Neuronal stem cell (in vitro differentiated cells): Measurements from ENCODE around the gene FCMR.

Source experiments
- DNase-seq: peaks from one replicate; pipeline ENCODE4 v3.0.0-alpha.2; 2013; ENCODE audit warnings: low spot score
- H2AFZ ChIP-seq: one replicate; pipeline ENCODE4 v1.6.1; 2013; ENCODE audit warnings: mild to moderate bottlenecking, low read length, inconsistent platforms
- H2AK5ac ChIP-seq: 2 replicates; pipeline ENCODE4 v1.6.1; 2013; ENCODE audit warnings: low read depth, mild to moderate bottlenecking, inconsistent platforms, low read length, moderate library complexity, mixed read lengths
- H2BK120ac ChIP-seq: 2 replicates; pipeline ENCODE4 v1.6.1; 2013; ENCODE audit warnings: low read depth, mild to moderate bottlenecking, inconsistent platforms, low read length, moderate library complexity, mixed read lengths
- H2BK12ac ChIP-seq: one replicate; pipeline ENCODE4 v1.6.1; 2013; ENCODE audit warnings: low read length, inconsistent platforms
- H2BK15ac ChIP-seq: 2 replicates; pipeline ENCODE4 v1.6.1; 2013; ENCODE audit warnings: mild to moderate bottlenecking, low read length, inconsistent platforms, mixed read lengths
- H2BK5ac ChIP-seq: one replicate; pipeline ENCODE4 v1.6.1; 2013; ENCODE audit warnings: inconsistent platforms, mild to moderate bottlenecking, low read length, moderate library complexity
- H3K14ac ChIP-seq: one replicate; pipeline ENCODE4 v1.6.1; 2013; ENCODE audit warnings: low read length, inconsistent platforms
- H3K18ac ChIP-seq: 2 replicates; pipeline ENCODE4 v1.6.1; 2013; ENCODE audit warnings: low read length, inconsistent platforms
- H3K23ac ChIP-seq: 2 replicates; pipeline ENCODE4 v1.6.1; 2013; ENCODE audit warnings: low read depth, mild to moderate bottlenecking, mixed read lengths, low read length, inconsistent platforms; ENCODE audit not compliant: poor library complexity
- H3K27ac ChIP-seq: replicated peaks from 3 replicates; pipeline ENCODE4 v1.5.1; 2013; ENCODE audit warnings: low read length, inconsistent platforms
- H3K27me3 ChIP-seq, 3 experiments: 2 replicates each; pipeline ENCODE4 v1.6.1; 2013; ENCODE audit warnings: low read length in 3 of 3, mild to moderate bottlenecking in 2 of 3, inconsistent platforms in 1 of 3, low read depth in 1 of 3, mixed read lengths in 1 of 3, moderate library complexity in 1 of 3; ENCODE audit not compliant: control insufficient read depth in 3 of 3, insufficient read depth in 3 of 3
- H3K36me3 ChIP-seq, 2 donors: replicated peaks in 1 of 2; 2 replicates each; pipeline ENCODE4 v1.6.1; 2013; ENCODE audit warnings: low read length in 2 of 2; ENCODE audit not compliant: control insufficient read depth in 2 of 2, insufficient read depth in 2 of 2
- H3K4ac ChIP-seq: 2 replicates; pipeline ENCODE4 v1.6.1; 2013; ENCODE audit warnings: inconsistent platforms, mild to moderate bottlenecking, low read length, moderate library complexity
- H3K4me1 ChIP-seq, 2 donors: 1 replicate in 1 of 2; 2 replicates in 1 of 2; pipeline ENCODE4 v1.6.1; 2013; ENCODE audit warnings: low read length in 2 of 2, low read depth in 1 of 2; ENCODE audit not compliant: control insufficient read depth in 2 of 2, insufficient read depth in 1 of 2
- H3K4me2 ChIP-seq: one replicate; pipeline ENCODE4 v1.6.1; 2013; ENCODE audit warnings: mild to moderate bottlenecking, low read length, inconsistent platforms; ENCODE audit not compliant: insufficient read depth, poor library complexity, severe bottlenecking
- H3K4me3 ChIP-seq, 2 donors: 2 replicates each; pipeline ENCODE4 v1.5.1; 2013; ENCODE audit warnings: low read length in 2 of 2, mild to moderate bottlenecking in 2 of 2, inconsistent platforms in 1 of 2, moderate library complexity in 1 of 2
- H3K79me1 ChIP-seq: one replicate; pipeline ENCODE4 v1.6.1; 2013; ENCODE audit warnings: low read depth, mild to moderate bottlenecking, inconsistent platforms, low read length, moderate library complexity
- H3K9ac ChIP-seq: one replicate; pipeline ENCODE4 v1.6.1; 2013; ENCODE audit warnings: mild to moderate bottlenecking, low read depth, low read length, inconsistent platforms; ENCODE audit not compliant: poor library complexity
- H3K9me3 ChIP-seq, 2 donors: replicated peaks in 1 of 2; 2 replicates each; pipeline versions ENCODE3 to v1.6.1; 2013; ENCODE audit warnings: low read length in 2 of 2, mild to moderate bottlenecking in 2 of 2, inconsistent platforms in 1 of 2, low read depth in 1 of 2, mixed read lengths in 1 of 2, moderate library complexity in 1 of 2; ENCODE audit not compliant: control insufficient read depth in 2 of 2, insufficient read depth in 1 of 2
- H4K8ac ChIP-seq: one replicate; pipeline ENCODE4 v1.6.1; 2013; ENCODE audit warnings: low read depth, mild to moderate bottlenecking, inconsistent platforms, low read length, moderate library complexity
- H4K91ac ChIP-seq: one replicate; pipeline ENCODE4 v1.6.1; 2013; ENCODE audit warnings: low read length, low read depth, mild to moderate bottlenecking, inconsistent platforms; ENCODE audit not compliant: poor library complexity
- WGBS, 2 donors: extraction: QIAGEN DNeasy Blood & Tissue Kit; methylation state at CpG; one replicate each; pipeline ENCODE4 v1.1.7; 2013; ENCODE audit warnings: missing lambda C conversion rate in 2 of 2, mixed read lengths in 1 of 2; ENCODE audit not compliant: insufficient read length in 2 of 2, insufficient replicate concordance in 1 of 2; ENCODE audit errors: extremely low coverage in 2 of 2; 5-methylcytosine and 5-hydroxymethylcytosine counted together

FCMR gene

GRCh38 chr1:206885341-206886060 lies 36.2 kb downstream of the FCMR start:
- no peak overlapping the region for H2AK5ac ChIP-seq
- peaks cover 0 to 5% (median 0%) of the 10 kb centered on the region in 3 experiments for H3K27me3 ChIP-seq
- no peak overlapping the region for H4K8ac ChIP-seq
- H3K79me1 ChIP-seq: no peaks in the 10 kb centered on the region
- H2BK120ac ChIP-seq: no peak overlapping the region
- H3K36me3 ChIP-seq: no peaks in the 10 kb centered on the region
- no peak overlapping the region for H2BK12ac ChIP-seq
- no peak overlapping the region for H2BK15ac ChIP-seq
- no peak overlapping the region for H3K18ac ChIP-seq
- no peak for DNase-seq
- H3K9ac ChIP-seq: no peak overlapping the region
- H3K23ac ChIP-seq: no peak overlapping the region
- WGBS, 2 donors: no CpG with 5 or more reads among the region's 3 CpGs
- no peak overlapping the region for H3K4ac ChIP-seq
- H3K9me3 ChIP-seq: no peaks in the 10 kb centered on the region
- no peak overlapping the region for H3K14ac ChIP-seq
- H4K91ac ChIP-seq: no peak overlapping the region
- no peak overlapping the region for H2BK5ac ChIP-seq
- no peak overlapping the region for H3K4me3 ChIP-seq
- no peaks in the 10 kb centered on the region for H3K4me1 ChIP-seq
- H2AFZ ChIP-seq: no peak overlapping the region
- H3K27ac ChIP-seq: no peak overlapping the region
- no peak overlapping the region for H3K4me2 ChIP-seq

GRCh38 chr1:206883876-206884275 lies 37.9 kb downstream of the FCMR start:
- Histone ChIP-seq H2AFZ (no peak overlapping the region), H4K91ac (no peak overlapping the region), H3K9me3 (no peaks in the 10 kb centered on the region), H3K9ac (no peak overlapping the region), H2BK12ac (no peak overlapping the region), H3K14ac (no peak overlapping the region), H2BK120ac (no peak overlapping the region), H4K8ac (no peak overlapping the region), H3K4me1 (no peaks in the 10 kb centered on the region), H3K4ac (no peak overlapping the region), H2BK5ac (no peak overlapping the region), H3K18ac (no peak overlapping the region), H2AK5ac (no peak overlapping the region), H3K27ac (no peak overlapping the region), H3K27me3 (peaks cover 0 to 5% (median 0%) of the 10 kb centered on the region in 3 experiments), H3K23ac (no peak overlapping the region), H3K79me1 (no peaks in the 10 kb centered on the region), H3K36me3 (no peaks in the 10 kb centered on the region), H3K4me3 (no peak overlapping the region), H2BK15ac (no peak overlapping the region), H3K4me2 (no peak overlapping the region)
- no peak for DNase-seq
- no CpG with 5 or more reads among the region's 2 CpGs for WGBS, 2 donors

GRCh38 chr1:206883160-206883559 lies 38.6 kb downstream of the FCMR start:
- no CpG with 5 or more reads among the region's 1 CpG for WGBS, 2 donors

GRCh38 chr1:206882555-206882954 lies 39.2 kb downstream of the FCMR start:
- H3K4ac ChIP-seq: no peak overlapping the region
- no peak overlapping the region for H3K4me2 ChIP-seq
- DNase-seq: no peak
- no peak overlapping the region for H2BK120ac ChIP-seq
- H3K79me1 ChIP-seq: no peaks in the 10 kb centered on the region
- no peak overlapping the region for H2BK5ac ChIP-seq
- no peak overlapping the region for H2AK5ac ChIP-seq
- H2BK15ac ChIP-seq: no peak overlapping the region
- no peaks in the 10 kb centered on the region for H3K4me1 ChIP-seq
- no CpG with 5 or more reads among the region's 3 CpGs for WGBS, 2 donors
- H3K36me3 ChIP-seq: peaks cover 0 to 1% of the 10 kb centered on the region in 2 donors
- H3K14ac ChIP-seq: no peak overlapping the region
- H4K8ac ChIP-seq: no peak overlapping the region
- no peak overlapping the region for H3K23ac ChIP-seq
- H2BK12ac ChIP-seq: no peak overlapping the region
- no peak overlapping the region for H2AFZ ChIP-seq
- H3K27me3 ChIP-seq: peaks cover 0 to 5% (median 0%) of the 10 kb centered on the region in 3 experiments
- H3K18ac ChIP-seq: no peak overlapping the region
- H3K9ac ChIP-seq: no peak overlapping the region
- no peak overlapping the region for H3K27ac ChIP-seq
- H3K9me3 ChIP-seq: peaks cover 2 to 8% of the 10 kb centered on the region in 2 donors
- H3K4me3 ChIP-seq: no peak overlapping the region
- H4K91ac ChIP-seq: no peak overlapping the region

More at GRCh38 chr1:206883160-206883559, 38.6 kb downstream of the FCMR start:
- Histone ChIP-seq H3K4me2 (no peak overlapping the region), H3K23ac (no peak overlapping the region), H3K27ac (no peak overlapping the region), H3K18ac (no peak overlapping the region), H4K91ac (no peak overlapping the region), H2BK15ac (no peak overlapping the region), H2AFZ (no peak overlapping the region), H3K4me1 (no peaks in the 10 kb centered on the region), H2BK12ac (no peak overlapping the region), H3K27me3 (peaks cover 0 to 5% (median 0%) of the 10 kb centered on the region in 3 experiments), H2BK120ac (no peak overlapping the region), H3K9me3 (peaks cover 2 to 5% of the 10 kb centered on the region in 2 donors), H3K14ac (no peak overlapping the region), H2AK5ac (no peak overlapping the region), H3K4ac (no peak overlapping the region), H3K9ac (no peak overlapping the region), H3K4me3 (no peak overlapping the region), H4K8ac (no peak overlapping the region), H3K36me3 (peaks cover 0 to under 1% of the 10 kb centered on the region in 2 donors), H2BK5ac (no peak overlapping the region), H3K79me1 (no peaks in the 10 kb centered on the region)
- DNase-seq: no peak
